ENCODE results near the gene DISC1. TPM values are rescaled to one million over a fixed set of nuclear protein-coding genes. Genes with fewer than 3 reads are reported as not detected.

DISC1 gene
- total RNA-seq, 1 experiment from 2014 or later, result 1.8 TPM

DNA sequence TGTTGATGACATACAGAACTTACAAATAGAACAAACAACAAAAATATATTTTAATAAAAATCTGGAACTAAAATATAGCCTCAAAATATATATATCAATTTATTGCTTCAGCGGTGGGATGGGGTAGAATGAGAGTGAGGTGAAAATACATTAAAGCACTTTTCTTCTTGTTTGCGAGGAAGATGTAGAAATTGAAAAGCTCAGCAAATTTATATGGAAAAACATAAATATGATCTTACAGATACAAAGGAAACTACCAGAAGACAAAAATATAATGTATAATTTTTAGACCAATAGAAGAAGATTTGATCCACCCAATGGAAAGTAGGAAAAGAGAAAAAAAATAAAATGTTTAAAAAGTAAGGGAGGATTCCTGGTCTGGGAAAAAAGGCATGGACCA is 372.2 kb downstream of the DISC1 start:
- Histone ChIP-seq H3K27me3 (ENCODE audit: insufficient read depth, low read length) (peaks cover 5% of the 10 kb centered on the region; the same call in 1 of the 2 replicates), H4K20me1 (ENCODE audit: insufficient read depth) (no peaks in the 10 kb centered on the region), H3K9me3 (ENCODE audit: control insufficient read depth in 1 of 2, insufficient read depth in 1 of 2, low read depth in 1 of 2, low read length in 2 of 2) (no peaks in the 10 kb centered on the region), H3K9ac (ENCODE audit: low read length) (no peak overlapping the region), H3K9me2 (ENCODE audit: insufficient read depth) (no peaks in the 10 kb centered on the region), H2AFZ (ENCODE audit: low read depth, low read length, poor library complexity, severe bottlenecking) (no peak overlapping the region), H3K4me3 (replicated peaks in 1 of 2; ENCODE audit: low read depth in 1 of 2, low read length in 2 of 2) (no peak overlapping the region), H3K27ac (ENCODE audit: low read depth, low read length) (no peak overlapping the region), H3K36me3 (ENCODE audit: control insufficient read depth in 1 of 2, insufficient read depth in 2 of 2, low read length in 2 of 2) (no peaks in the 10 kb centered on the region), H3K4me1 (ENCODE audit: control insufficient read depth in 1 of 2, insufficient read depth in 2 of 2, low read length in 2 of 2) (no peaks in the 10 kb centered on the region), H3K4me2 (ENCODE audit: low read length) (no peak overlapping the region), H3K79me2 (ENCODE audit: insufficient read depth, low read length) (no peaks in the 10 kb centered on the region)
- intact Hi-C loops (cut with micrococcal nuclease), result no loop called here
- BruUV-seq (replicated peaks), result no TSS peak
- DNase-seq (ENCODE audit: low read depth, low spot score) (no peak), ATAC-seq (no peak)
- TF ChIP-seq POLR2AphosphoS5 (IDR thresholded peaks at IDR 0.05; ENCODE audit: low read depth, low read length), result no peak
- no peak for TF ChIP-seq JUND (IDR thresholded peaks at IDR 0.05)
- no peak for TF ChIP-seq EZH2 (IDR thresholded peaks at IDR 0.05)
- TF ChIP-seq EZH2phosphoT487 (IDR thresholded peaks at IDR 0.05; ENCODE audit: borderline replicate concordance), result no peak
- no peak for TF ChIP-seq ATF3 (IDR thresholded peaks at IDR 0.05)
- TF ChIP-seq, protein P1, sequence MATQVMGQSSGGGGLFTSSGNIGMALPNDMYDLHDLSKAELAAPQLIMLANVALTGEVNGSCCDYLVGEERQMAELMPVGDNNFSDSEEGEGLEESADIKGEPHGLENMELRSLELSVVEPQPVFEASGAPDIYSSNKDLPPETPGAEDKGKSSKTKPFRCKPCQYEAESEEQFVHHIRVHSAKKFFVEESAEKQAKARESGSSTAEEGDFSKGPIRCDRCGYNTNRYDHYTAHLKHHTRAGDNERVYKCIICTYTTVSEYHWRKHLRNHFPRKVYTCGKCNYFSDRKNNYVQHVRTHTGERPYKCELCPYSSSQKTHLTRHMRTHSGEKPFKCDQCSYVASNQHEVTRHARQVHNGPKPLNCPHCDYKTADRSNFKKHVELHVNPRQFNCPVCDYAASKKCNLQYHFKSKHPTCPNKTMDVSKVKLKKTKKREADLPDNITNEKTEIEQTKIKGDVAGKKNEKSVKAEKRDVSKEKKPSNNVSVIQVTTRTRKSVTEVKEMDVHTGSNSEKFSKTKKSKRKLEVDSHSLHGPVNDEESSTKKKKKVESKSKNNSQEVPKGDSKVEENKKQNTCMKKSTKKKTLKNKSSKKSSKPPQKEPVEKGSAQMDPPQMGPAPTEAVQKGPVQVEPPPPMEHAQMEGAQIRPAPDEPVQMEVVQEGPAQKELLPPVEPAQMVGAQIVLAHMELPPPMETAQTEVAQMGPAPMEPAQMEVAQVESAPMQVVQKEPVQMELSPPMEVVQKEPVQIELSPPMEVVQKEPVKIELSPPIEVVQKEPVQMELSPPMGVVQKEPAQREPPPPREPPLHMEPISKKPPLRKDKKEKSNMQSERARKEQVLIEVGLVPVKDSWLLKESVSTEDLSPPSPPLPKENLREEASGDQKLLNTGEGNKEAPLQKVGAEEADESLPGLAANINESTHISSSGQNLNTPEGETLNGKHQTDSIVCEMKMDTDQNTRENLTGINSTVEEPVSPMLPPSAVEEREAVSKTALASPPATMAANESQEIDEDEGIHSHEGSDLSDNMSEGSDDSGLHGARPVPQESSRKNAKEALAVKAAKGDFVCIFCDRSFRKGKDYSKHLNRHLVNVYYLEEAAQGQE (IDR thresholded peaks at IDR 0.05; ENCODE audit: low read depth), result no peak
- TF ChIP-seq, protein P2, sequence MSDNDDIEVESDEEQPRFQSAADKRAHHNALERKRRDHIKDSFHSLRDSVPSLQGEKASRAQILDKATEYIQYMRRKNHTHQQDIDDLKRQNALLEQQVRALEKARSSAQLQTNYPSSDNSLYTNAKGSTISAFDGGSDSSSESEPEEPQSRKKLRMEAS (IDR thresholded peaks at IDR 0.05), result no peak
- TF ChIP-seq POLR2A (IDR thresholded peaks at IDR 0.05; ENCODE audit: borderline replicate concordance, extremely low read depth, insufficient read depth, insufficient read length), result no peak
- no peak for TF ChIP-seq SP1 (IDR thresholded peaks at IDR 0.05; ENCODE audit: low read depth)
- TF ChIP-seq CTCF (IDR thresholded peaks at IDR 0.05 in 2 of 3, conservative IDR thresholded peaks at IDR 0.05 in 1 of 3; ENCODE audit: borderline replicate concordance in 1 of 3, insufficient read depth in 1 of 3, low read depth in 2 of 3, low read length in 2 of 3), result no peak
- no peak for TF ChIP-seq EGR1 (IDR thresholded peaks at IDR 0.05; ENCODE audit: low read depth)
- no peak for TF ChIP-seq CBX3 (IDR thresholded peaks at IDR 0.05; ENCODE audit: low read depth)
- no peak for TF ChIP-seq ZFX (IDR thresholded peaks at IDR 0.05)
- TF ChIP-seq SRF (IDR thresholded peaks at IDR 0.05; ENCODE audit: low read depth), result no peak
- no peak for TF ChIP-seq TCF7L2 (IDR thresholded peaks at IDR 0.05; ENCODE audit: borderline replicate concordance, extremely low read depth, insufficient read depth, insufficient read length)
- TF ChIP-seq YY1 (IDR thresholded peaks at IDR 0.05; ENCODE audit: extremely low read depth, insufficient replicate concordance, low read depth, low read length), result no peak
- no peak for TF ChIP-seq CEBPB (IDR thresholded peaks at IDR 0.05; ENCODE audit: low read depth)
- no peak for TF ChIP-seq SIN3A (IDR thresholded peaks at IDR 0.05; ENCODE audit: low read depth)
- TF ChIP-seq ELF1 (IDR thresholded peaks at IDR 0.05; ENCODE audit: borderline replicate concordance, low read depth), result no peak
- ChIA-PET CTCF (interaction anchor here (1.2 kb wide), 1 partner anchor 15 kb away, joined by 3 read pairs; no protein-coding TSS in a partner anchor), RAD21 (ENCODE audit: low non-redundant PET in 1 of 2, low total read pairs in 2 of 2, uncharacterized antibody in 2 of 2, unreplicated experiment in 2 of 2) (no interaction called here), POLR2A (no interaction called here)
